Fibroblast of the aortic adventitia (primary cell): Measurements from ENCODE around the gene INTS7. TPM values are rescaled to one million over a fixed set of nuclear protein-coding genes. Genes with fewer than 3 reads are reported as not detected.

Source experiments
- DNase-seq: peaks from one replicate; pipeline ENCODE4 v3.0.0-alpha.2; 2010; ENCODE audit warnings: low read depth
- H3K4me3 ChIP-seq: 2 replicates; pipeline ENCODE4 v1.5.1; 2011; ENCODE audit warnings: low read depth, mild to moderate bottlenecking, control low read depth, low read length, moderate library complexity
- total RNA-seq: library from RNA; depleted of rRNA; stranded (reverse); fragments of >200 nt; gene quantifications from 2 replicates; pipeline ENCODE4 v1.2.3, GENCODE V29; 2012; ENCODE audit warnings: low replicate concordance
- TF ChIP-seq, protein P1 (sequence below): IDR thresholded peaks from 2 replicates; pipeline ENCODE4 v1.5.1; 2011; ENCODE audit warnings: mild to moderate bottlenecking, low read length, control low read depth, inconsistent platforms; ENCODE audit not compliant: insufficient read depth

The INTS7 gene
- total RNA-seq, 1 donor = 34.7 TPM

DNA sequence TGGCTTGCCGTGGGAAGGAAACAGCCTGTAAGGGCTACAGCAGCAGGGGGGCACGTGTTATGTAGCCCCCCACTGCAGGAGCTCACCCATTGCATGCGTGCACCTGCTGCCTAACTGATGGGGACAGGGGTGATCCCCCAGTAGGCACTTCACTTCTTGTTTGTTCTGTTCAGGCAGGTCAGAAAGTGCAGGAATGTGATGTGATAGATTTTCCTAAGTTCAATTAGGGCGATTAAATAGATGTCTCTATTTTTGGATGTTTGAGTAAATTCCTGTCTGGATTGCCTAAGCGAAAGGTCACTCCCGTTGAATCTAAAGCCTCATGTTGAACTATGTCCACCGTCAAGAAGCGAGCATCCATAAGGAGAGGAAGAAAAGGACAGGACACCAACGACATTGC is 126.0 kb downstream of the INTS7 start:
- no peak for DNase-seq
- TF ChIP-seq, protein P1, sequence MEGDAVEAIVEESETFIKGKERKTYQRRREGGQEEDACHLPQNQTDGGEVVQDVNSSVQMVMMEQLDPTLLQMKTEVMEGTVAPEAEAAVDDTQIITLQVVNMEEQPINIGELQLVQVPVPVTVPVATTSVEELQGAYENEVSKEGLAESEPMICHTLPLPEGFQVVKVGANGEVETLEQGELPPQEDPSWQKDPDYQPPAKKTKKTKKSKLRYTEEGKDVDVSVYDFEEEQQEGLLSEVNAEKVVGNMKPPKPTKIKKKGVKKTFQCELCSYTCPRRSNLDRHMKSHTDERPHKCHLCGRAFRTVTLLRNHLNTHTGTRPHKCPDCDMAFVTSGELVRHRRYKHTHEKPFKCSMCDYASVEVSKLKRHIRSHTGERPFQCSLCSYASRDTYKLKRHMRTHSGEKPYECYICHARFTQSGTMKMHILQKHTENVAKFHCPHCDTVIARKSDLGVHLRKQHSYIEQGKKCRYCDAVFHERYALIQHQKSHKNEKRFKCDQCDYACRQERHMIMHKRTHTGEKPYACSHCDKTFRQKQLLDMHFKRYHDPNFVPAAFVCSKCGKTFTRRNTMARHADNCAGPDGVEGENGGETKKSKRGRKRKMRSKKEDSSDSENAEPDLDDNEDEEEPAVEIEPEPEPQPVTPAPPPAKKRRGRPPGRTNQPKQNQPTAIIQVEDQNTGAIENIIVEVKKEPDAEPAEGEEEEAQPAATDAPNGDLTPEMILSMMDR = no peak
- no peak overlapping the region for H3K4me3 ChIP-seq

DNA sequence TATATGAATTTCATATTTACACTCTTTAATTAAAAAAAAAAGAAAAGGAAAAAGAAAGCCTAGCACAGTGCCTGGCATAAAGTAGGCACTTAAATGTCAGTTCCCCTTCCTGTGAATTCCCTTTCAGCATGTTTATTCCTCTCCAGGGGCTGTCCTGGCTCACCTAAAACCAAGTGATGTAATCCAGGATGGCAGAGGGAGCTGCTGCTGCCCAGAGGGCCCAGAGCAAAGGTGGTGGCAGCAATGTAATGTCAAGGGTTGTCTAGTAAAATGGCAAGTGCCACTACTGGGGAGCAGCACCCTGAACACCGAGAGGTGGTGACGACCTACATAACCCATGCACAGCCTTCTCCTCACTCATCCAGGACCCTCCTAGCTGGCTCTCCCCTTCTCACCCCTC is 126.4 kb downstream of the INTS7 start:
- H3K4me3 ChIP-seq = no peak overlapping the region
- TF ChIP-seq, protein P1 = no peak
- no peak for DNase-seq

DNA sequence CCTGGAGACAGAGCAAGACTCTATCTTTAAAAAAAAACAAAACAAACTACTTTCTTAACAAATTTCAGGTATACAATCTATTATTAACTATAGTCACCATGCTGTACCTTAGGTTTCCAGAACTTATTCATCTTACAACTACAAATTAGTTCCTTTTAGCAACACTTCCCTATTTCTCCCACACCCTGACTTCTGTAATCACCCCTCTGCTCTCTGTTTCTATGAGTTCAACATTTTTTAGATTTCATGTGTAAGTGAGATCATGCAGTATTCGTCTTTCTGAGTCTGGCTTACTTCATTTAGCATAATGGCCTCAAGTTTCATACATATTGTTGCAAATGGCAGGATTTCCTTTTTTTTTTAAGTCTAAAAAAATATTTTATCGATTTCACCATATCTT is 126.9 kb downstream of the INTS7 start:
- no peak for DNase-seq
- TF ChIP-seq, protein P1 = no peak
- no peak overlapping the region for H3K4me3 ChIP-seq

DNA sequence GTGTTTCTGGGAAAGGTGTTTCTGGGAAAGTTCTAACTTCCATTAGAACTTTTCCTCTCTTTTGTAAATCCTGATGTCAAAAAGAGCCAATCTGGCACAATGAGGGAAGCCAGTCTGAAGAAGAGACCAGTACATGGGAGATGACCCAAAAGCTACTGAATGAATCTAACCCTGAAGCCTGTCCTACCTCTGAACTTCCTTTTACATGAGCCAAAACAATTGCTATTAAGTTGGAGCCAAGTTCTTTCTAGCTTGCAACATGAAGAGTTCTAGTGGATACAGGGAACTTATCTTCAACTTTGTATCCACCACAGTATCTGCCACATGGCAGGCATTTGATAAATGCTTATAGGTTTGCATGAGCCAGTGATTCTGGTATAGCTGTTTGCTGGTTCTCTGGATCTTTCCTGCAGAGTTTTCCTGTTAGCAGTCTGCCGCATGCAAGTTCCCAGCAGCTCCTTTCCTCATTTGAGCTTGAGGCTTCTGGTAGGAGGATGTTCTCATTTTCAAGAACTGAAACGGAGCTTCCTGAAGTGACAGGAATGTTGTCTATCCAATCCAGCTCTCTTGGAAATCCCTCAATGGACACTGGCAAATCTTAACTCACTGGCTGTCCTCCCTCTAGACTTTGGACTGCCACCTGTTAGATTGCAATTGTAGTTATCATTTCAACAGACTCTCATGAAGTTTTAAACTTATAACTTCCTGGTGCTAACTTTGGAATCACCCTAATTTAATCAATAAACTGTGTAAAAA is 131.7 kb downstream of the INTS7 start:
- no peak for DNase-seq
- H3K4me3 ChIP-seq = no peak overlapping the region
- TF ChIP-seq, protein P1 = no peak

DNA sequence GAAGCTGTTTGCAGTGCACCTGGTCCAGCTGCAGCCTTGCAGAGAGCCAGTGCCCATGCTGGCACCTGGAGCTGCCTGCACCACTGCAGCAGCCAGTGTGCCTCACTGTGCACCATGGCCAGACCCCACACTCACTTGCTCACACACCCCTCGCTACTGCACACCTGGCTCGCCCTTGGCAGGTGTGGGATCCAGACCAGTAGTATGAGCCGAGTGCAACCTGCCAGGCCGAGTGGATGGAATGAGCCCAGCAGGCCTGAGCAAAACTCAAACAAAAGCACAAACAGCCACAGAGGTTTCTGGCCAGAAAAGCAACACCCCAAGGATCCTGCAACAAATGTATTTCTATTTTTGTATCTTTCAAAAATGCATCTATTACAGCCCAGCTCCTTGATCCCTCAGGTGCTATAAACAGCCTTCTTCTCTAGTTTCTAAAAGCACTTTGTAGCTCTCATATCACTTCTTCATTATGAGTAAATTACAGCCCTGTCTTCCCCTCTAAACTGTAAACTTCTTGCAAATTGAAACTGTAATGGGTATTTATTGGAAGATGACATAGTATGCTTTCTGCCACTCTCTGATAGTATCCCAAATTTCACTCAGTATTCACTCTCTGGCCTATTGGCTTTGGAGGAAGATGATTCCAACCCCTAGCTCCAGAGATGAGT is 132.6 kb downstream of the INTS7 start:
- no peak overlapping the region for H3K4me3 ChIP-seq
- TF ChIP-seq, protein P1 = no peak
- no peak for DNase-seq

DNA sequence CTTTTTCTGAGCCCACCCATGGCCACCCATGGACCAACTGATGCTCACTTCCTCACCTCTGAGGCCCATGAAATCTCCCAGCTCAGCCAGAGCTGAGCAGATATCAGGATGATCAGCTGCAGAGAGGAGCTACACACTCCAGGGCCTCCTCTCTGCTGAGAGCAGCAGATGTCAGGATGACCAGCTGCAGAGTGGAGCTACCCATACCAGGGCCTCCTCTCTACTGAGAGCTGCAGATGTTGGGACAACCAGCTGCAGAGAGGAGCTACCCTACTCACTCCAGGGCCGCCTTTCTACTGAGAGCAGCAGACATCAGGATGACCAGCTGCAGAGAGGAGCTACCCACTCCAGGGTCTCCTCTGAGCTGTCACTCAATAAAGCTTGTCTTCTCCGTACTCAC is 133.4 kb downstream of the INTS7 start:
- TF ChIP-seq, protein P1 = no peak
- DNase-seq = no peak
- H3K4me3 ChIP-seq = no peak overlapping the region
